ELF-1 (cell line): ENCODE data around the gene CT45A3.
"Not testable (repeated sequence)": the region's sequence is repeated elsewhere in the genome, so short reads cannot be mapped to it uniquely, and the experiment has no call there.

ENCODE experiments used
- DNase-seq: peaks from one replicate; pipeline ENCODE4 v3.0.0-alpha.2; 2016; ENCODE audit warnings: low read depth, low spot score

Gene CT45A3, protein sequence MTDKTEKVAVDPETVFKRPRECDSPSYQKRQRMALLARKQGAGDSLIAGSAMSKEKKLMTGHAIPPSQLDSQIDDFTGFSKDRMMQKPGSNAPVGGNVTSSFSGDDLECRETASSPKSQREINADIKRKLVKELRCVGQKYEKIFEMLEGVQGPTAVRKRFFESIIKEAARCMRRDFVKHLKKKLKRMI

DNA sequence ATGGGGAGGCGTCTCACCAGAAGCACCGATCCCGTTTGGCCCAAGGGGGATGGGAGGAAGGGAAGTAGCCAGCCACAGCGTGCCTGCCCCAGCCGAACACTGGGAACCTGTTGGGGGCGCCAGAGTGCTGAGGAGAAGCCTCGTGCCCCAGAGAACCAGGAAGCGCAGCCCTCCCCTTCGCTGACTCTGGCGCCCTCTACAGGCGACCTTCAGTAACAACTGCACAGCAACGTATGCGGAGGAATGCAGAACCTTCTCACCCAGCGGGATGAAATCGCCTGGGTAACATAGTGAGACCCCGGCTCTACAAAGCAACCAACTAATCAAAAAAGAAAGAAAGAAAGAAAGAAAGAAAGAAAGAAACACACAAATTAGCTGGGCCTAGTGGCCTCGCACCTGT is at the start of gene CT45A3:
Gene CT45A3, minus strand, starts transcription at position 101 of the 400 bp plus-strand sequence. CDS start 3,747 bp downstream, outside the sequence.
- DNase-seq = not testable (repeated sequence)

DNA sequence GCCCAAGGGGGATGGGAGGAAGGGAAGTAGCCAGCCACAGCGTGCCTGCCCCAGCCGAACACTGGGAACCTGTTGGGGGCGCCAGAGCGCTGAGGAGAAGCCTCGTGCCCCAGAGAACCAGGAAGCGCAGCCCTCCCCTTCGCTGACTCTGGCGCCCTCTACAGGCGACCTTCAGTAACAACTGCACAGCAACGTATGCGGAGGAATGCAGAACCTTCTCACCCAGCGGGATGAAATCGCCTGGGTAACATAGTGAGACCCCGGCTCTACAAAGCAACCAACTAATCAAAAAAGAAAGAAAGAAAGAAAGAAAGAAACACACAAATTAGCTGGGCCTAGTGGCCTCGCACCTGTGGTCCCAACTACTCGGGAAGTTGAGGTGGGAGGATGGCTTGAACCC is 34.7 kb upstream of the CT45A3 start, which contains the start of gene CT45A6:
Gene CT45A6, minus strand, starts transcription at position 101 of the 400 bp plus-strand sequence. CDS start 3,794 bp downstream, outside the sequence.
- DNase-seq = not testable (repeated sequence)

DNA sequence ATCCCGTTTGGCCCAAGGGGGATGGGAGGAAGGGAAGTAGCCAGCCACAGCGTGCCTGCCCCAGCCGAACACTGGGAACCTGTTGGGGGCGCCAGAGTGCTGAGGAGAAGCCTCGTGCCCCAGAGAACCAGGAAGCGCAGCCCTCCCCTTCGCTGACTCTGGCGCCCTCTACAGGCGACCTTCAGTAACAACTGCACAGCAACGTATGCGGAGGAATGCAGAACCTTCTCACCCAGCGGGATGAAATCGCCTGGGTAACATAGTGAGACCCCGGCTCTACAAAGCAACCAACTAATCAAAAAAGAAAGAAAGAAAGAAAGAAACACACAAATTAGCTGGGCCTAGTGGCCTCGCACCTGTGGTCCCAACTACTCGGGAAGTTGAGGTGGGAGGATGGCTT is 17.4 kb upstream of the CT45A3 start, which contains the start of gene CT45A5:
Gene CT45A5, minus strand, starts transcription at position 101 of the 400 bp plus-strand sequence. CDS start 3,774 bp downstream, outside the sequence.
- not testable (repeated sequence) for DNase-seq

DNA sequence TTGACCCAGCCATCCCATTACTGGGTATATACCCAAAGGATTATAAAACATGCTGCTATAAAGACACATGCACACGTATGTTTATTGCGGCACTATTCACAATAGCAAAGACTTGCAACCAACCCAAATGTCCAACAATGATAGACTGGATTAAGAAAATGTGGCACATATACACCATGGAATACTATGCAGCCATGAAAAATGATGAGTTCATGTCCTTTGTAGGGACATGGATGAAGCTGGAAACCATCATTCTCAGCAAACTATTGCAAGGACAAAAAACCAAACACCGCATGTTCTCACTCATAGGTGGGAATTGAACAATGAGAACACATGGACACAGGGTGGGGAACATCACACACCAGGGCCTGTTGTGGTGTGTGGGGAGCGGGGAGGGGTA is 23.3 kb downstream of the CT45A3 start:
- not testable (repeated sequence) for DNase-seq

DNA sequence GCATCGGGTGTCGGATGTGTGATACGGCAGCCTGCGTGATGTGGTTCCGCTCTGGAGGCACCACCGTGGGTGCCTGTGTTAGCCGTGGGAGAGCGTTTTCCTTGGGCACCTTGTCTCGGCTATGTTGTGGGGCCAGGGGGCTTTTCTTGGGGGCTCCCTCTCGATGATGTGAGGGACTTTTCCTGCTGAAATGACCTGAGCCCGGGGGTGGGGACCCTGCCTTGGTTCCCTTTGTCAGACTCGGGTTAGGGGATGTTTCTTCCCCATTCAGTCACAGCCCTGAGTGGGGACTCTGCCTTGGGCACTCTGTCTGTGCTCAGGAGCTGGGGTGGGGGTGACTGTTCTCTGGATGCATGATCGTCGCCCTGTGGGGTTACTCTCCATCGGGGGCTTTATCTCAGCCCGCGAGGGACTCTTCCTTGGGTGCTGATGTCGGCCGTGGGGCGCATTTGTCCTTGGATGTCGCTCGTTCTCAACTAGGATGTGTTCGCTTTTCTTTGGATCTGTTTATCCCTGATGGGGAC is 26.7 kb downstream of the CT45A3 start:
- DNase-seq = no peak

DNA sequence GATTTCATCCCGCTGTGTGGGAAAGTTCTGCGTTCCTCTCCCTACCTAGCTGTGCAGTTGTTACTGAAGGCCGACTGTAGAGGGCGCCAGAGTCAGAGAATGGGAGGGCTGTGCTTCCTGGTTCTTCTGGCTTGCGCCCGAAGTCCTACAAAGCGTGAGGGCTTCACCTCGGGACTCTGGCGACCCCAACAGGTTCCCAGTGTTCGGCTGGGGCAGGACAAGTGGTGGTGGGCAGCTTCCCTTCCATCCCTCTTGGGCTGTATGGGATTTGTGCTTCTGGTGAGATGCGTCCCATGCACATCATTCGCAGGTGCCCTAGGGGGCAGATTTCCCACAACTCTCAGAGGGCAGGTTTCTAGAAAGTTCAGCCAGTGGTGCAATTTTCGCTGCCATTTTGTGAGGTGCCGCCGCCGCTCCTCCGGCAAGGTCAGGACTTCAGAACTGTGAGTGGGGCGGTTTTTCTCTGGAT is 27.3 kb downstream of the CT45A3 start:
- peak; percentile 76 for DNase-seq

DNA sequence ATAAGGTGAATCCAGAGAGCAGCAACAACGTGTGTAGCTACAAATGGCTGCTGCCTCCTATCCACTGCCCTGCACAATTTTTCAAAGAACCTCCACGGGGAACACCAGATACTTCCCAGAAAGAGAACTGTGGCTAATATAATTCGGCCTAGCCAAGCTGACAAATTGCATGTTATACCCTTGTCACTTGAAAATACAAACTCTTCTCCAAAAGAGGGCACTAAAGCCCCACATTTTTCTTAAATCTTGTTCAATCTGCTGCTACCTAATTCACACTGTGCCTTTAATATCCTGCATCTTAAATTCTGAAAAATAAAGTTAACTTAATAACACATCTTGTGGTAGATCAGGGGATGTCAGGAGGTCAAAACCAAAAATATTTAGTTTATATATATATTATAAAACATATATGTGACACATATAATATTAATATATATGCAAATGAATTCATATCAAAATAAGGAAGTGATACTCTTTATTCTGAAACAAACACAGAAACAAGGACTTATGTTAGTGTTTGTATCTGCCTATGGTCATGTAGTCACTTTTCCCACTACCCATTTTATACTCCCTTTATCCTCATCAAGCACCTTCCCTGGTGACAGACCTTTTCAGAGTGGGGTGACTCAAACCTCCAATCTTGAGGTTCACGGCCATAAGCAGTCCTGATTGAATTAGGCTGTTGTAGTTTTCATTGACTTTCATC is 30.5 kb downstream of the CT45A3 start:
- DNase-seq = no peak

DNA sequence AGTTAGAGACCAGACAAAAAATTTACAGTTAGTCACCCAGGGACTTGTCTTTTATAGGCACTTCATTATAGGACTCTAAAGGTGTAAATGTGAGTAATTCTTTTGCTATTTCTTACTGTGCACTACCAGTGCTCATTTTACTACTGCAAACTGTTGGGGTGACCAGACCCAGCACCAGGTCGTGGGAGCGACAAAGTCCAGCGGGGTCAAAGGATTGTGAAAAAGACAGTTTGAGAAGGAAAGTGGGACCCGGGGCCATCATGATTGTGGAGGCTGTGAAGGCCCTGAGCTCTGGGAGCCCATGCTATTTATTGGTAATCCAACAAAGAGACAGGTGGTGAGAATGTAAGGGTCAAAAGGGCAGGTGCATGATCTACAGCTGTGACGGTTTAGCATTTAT is 33.3 kb downstream of the CT45A3 start:
- not testable (repeated sequence) for DNase-seq

DNA sequence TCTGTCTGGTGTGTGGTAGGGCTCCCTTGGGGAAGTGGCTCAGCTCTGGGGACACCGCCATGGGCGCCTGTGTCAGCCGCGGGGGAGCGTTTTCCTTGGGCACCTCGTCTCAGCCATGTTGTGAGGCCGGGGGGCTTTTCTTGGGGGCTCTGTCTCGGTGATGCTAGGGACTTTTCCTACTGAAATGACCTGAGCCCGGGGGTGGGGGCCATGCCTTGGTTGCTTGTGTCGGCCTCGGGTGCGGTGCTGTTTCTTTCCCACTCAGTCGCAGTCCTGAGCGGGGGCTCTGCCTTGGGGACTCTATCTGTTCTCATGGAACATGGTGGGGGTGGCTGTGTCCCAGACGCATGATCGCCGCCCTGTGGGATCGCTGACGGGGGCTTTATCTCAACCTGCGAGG is 54.2 kb downstream of the CT45A3 start:
- DNase-seq = no peak

DNA sequence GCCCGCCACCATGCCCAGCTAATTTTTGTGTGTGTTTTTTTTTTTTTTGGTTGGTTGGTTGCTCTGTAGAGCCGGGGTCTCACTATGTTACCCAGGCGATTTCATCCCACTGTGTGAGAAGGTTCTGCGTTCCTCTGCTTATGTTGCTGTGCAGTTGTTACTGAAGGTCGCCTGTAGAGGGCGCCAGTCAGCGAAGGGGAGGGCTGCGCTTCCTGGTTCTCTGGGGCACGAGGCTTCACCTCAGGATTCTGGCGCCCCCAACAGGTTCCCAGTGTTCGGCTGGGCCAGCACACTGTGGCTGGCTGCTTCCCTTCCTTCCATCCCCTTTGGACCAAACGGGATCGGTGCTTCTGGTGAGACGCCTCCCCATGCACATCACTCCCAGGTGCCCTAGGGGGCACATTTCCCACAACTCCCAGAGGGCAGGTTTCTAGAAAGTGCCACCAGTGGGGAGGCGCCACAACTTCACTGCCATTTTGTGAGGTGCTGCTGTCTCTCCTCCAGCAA is 54.8 kb downstream of the CT45A3 start, which contains the start of gene CT45A1:
Gene CT45A1, plus strand, starts transcription at position 457 of the 507 bp plus-strand sequence. CDS start 5,302 bp downstream, outside the sequence.
- DNase-seq = peak; percentile 51
